ENCODE data around the gene VAV3. TPM values are rescaled to one million over a fixed set of nuclear protein-coding genes. Genes with fewer than 3 reads are reported as not detected.

Gene VAV3
- total RNA-seq, 4 donors from 2014 or later = 44.1 to 123 (median 111) TPM

DNA sequence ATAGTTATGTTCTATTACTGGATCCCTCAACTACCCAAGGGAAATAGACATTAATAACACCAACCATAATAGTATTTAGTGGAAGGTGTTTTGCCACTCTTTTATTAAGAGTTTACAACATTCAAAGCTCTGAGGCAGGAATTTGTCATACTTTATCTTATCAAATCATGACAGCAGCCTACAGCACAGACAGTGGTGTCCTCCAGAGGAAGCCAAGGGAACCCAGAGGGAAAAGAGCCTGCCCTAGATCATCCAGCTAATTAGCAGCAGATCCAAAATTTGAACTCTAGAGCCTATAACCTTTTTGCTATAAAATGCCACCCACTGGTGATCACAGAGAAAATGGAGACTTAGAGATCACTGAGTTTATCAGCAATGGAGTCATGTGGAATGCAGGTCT is 18.2 kb downstream of the VAV3 start:
- H3K4me3 ChIP-seq = no peak overlapping the region
- H3K27me3 ChIP-seq = no peaks in the 10 kb centered on the region
- in situ Hi-C loops (cut with MboI; ENCODE audit: low pct_ligation_motif_present in 1 of 4, low pct_unique_long_range_greater_than_20kb in 1 of 4, low sequenced_read_pairs in 3 of 4) (no loop called here), intact Hi-C loops (cut with DNase I; ENCODE audit: low total_unique reads) (no loop called here)
- H3K36me3 ChIP-seq = no peaks in the 10 kb centered on the region
- no peak overlapping the region for H3K27ac ChIP-seq
- no peaks in the 10 kb centered on the region for H3K9me3 ChIP-seq
- no peaks in the 10 kb centered on the region for H3K4me1 ChIP-seq
- DNase-seq = no peak
- no peak for TF ChIP-seq EP300 (IDR thresholded peaks at IDR 0.05; ENCODE audit: low read depth)
- TF ChIP-seq, protein P1, sequence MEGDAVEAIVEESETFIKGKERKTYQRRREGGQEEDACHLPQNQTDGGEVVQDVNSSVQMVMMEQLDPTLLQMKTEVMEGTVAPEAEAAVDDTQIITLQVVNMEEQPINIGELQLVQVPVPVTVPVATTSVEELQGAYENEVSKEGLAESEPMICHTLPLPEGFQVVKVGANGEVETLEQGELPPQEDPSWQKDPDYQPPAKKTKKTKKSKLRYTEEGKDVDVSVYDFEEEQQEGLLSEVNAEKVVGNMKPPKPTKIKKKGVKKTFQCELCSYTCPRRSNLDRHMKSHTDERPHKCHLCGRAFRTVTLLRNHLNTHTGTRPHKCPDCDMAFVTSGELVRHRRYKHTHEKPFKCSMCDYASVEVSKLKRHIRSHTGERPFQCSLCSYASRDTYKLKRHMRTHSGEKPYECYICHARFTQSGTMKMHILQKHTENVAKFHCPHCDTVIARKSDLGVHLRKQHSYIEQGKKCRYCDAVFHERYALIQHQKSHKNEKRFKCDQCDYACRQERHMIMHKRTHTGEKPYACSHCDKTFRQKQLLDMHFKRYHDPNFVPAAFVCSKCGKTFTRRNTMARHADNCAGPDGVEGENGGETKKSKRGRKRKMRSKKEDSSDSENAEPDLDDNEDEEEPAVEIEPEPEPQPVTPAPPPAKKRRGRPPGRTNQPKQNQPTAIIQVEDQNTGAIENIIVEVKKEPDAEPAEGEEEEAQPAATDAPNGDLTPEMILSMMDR (IDR thresholded peaks at IDR 0.05) = no peak
- TF ChIP-seq POLR2AphosphoS5 (IDR thresholded peaks at IDR 0.05) = no peak
- TF ChIP-seq POLR2A (IDR thresholded peaks at IDR 0.05) = no peak

DNA sequence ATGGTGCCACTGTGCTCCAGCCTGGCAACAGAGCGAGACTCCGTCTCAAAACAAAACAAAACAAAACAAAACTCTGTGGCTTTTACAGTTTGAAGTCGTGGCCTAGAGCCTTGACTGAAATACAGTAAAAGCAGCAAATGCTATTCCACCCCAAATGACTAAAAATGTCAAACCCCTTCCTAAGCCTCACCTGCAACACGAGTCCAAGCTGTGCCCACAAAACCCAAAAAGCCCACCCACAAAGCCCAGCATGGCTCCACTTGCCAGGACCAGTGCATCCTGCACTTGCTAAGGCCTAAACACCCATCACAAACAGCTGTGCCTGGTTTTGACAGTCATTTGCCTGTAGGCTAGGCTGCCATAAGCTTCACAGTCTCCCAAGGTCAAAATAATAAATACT is 21.3 kb downstream of the VAV3 start:
- H3K36me3 ChIP-seq = no peaks in the 10 kb centered on the region
- peaks cover 0 to 4% (median 0%) of the 10 kb centered on the region in 4 donors for H3K4me1 ChIP-seq
- H3K4me3 ChIP-seq = no peak overlapping the region
- WGBS, 2 donors (ENCODE audit: low coverage in 1 of 2) = 81 to 92% methylated on average over 4 of the region's 4 CpGs
- TF ChIP-seq EP300 (IDR thresholded peaks at IDR 0.05; ENCODE audit: low read depth) (no peak), POLR2A (IDR thresholded peaks at IDR 0.05) (no peak), POLR2AphosphoS5 (IDR thresholded peaks at IDR 0.05) (no peak)
- TF ChIP-seq, protein P1 (IDR thresholded peaks at IDR 0.05) = no peak
- intact Hi-C loops (cut with DNase I; ENCODE audit: low total_unique reads) = no loop called here
- H3K9me3 ChIP-seq = no peaks in the 10 kb centered on the region
- in situ Hi-C loops (cut with MboI; ENCODE audit: low pct_ligation_motif_present in 1 of 4, low pct_unique_long_range_greater_than_20kb in 1 of 4, low sequenced_read_pairs in 3 of 4) = no loop called here
- H3K27ac ChIP-seq = no peak overlapping the region
- no peaks in the 10 kb centered on the region for H3K27me3 ChIP-seq
- DNase-seq = no peak

DNA sequence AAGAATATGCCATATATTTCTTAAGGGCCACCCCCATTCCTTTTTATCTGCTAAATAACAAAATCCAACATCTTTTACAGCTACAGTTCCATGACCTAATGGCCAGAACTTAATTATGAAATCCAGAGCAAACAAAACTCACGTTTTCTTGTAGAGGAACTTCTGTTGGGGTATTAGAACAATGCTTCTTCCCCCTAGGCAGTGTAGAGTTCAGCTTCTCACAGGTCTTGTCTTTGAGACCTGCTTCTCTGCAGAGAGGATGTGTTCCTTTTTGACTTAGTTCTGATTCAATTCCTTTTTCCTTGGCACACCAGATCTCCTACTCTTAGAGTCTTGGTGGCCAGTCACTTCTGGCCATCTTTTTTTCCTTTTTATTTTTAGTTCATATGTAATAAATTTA is 22.2 kb downstream of the VAV3 start:
- no peaks in the 10 kb centered on the region for H3K36me3 ChIP-seq
- no peak for TF ChIP-seq POLR2A (IDR thresholded peaks at IDR 0.05)
- TF ChIP-seq, protein P1 (IDR thresholded peaks at IDR 0.05) = no peak
- no peak for TF ChIP-seq EP300 (IDR thresholded peaks at IDR 0.05; ENCODE audit: low read depth)
- no peak for TF ChIP-seq POLR2AphosphoS5 (IDR thresholded peaks at IDR 0.05)
- H3K27me3 ChIP-seq = no peaks in the 10 kb centered on the region
- no peaks in the 10 kb centered on the region for H3K9me3 ChIP-seq
- 74 to 86% methylated on average over 1 of the region's 1 CpG for whole genome bisulfite sequencing, 2 donors (ENCODE audit: low coverage in 1 of 2)
- H3K4me3 ChIP-seq = no peak overlapping the region
- no peak overlapping the region for H3K27ac ChIP-seq
- no peak for DNase-seq
- H3K4me1 ChIP-seq = peaks cover 0 to 4% (median 0%) of the 10 kb centered on the region in 4 donors
- in situ Hi-C loops (cut with MboI; ENCODE audit: low pct_ligation_motif_present in 1 of 4, low pct_unique_long_range_greater_than_20kb in 1 of 4, low sequenced_read_pairs in 3 of 4) (no loop called here), intact Hi-C loops (cut with DNase I; ENCODE audit: low total_unique reads) (no loop called here)

DNA sequence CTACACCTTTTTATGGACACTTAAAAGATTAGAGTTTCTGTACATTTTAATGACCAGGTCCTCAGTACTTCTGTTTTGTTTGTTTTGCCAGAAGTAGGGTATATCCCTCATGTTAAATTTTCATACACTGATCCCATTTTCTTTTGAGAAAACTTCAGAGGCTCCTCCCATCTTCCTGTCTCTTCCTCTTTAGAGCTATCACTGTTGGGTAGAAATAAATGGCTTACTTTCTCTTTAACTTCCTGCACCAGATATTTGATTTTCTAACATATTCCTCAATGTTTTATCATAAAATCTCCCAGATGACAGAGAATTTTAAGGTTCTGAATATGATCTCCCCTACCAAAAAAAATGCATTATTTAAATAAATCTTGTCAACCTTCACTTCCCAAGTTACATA is 23.4 kb downstream of the VAV3 start:
- no peaks in the 10 kb centered on the region for H3K27me3 ChIP-seq
- H3K9me3 ChIP-seq = no peaks in the 10 kb centered on the region
- TF ChIP-seq, protein P1 (IDR thresholded peaks at IDR 0.05) = no peak
- TF ChIP-seq EP300 (IDR thresholded peaks at IDR 0.05; ENCODE audit: low read depth) (no peak), POLR2AphosphoS5 (IDR thresholded peaks at IDR 0.05) (no peak), POLR2A (IDR thresholded peaks at IDR 0.05) (no peak)
- H3K36me3 ChIP-seq = no peaks in the 10 kb centered on the region
- intact Hi-C loops (cut with DNase I; ENCODE audit: low total_unique reads) (no loop called here), in situ Hi-C loops (cut with MboI; ENCODE audit: low pct_ligation_motif_present in 1 of 4, low pct_unique_long_range_greater_than_20kb in 1 of 4, low sequenced_read_pairs in 3 of 4) (no loop called here)
- H3K27ac ChIP-seq = peak overlapping the region in 1 of 4 donors; percentile 19
- H3K4me1 ChIP-seq = peaks cover 0 to 8% (median 0%) of the 10 kb centered on the region in 4 donors
- DNase-seq = no peak
- no peak overlapping the region for H3K4me3 ChIP-seq

Measured in transverse colon (tissue), 4 donors.